Pancreas (tissue), 10 donors: ENCODE data around the gene THOC2. TPM values are rescaled to one million over a fixed set of nuclear protein-coding genes. Genes with fewer than 3 reads are reported as not detected.
"Not testable (repeated sequence)": the region's sequence is repeated elsewhere in the genome, so short reads cannot be mapped to it uniquely, and the experiment has no call there.

Source experiments
- ATAC-seq, 4 donors: fragments of 200-7000 bp; cut with Tn5 transposase; one replicate each; pipeline versions ENCODE4 v1.8.0 to v1.9.1; 2020; ENCODE audit warnings: mild to moderate bottlenecking in 4 of 4, moderate library complexity in 4 of 4
- DNase-seq, 6 donors: peaks; one replicate each; pipeline ENCODE4 v3.0.0-alpha.2; 2020
- FAIRE-seq: peaks from 2 replicates; lab custom pipeline; 2012; peaks lifted over from hg19 to GRCh38; lab: Jason Lieb, UNC
- H3K27ac ChIP-seq, 4 donors: fragments of 200-600 bp; sonication (generic); 1 replicate in 3 of 4; 2 replicates in 1 of 4; pipeline versions ENCODE4 v1.5.0 to v1.8.0; 2020
- H3K27me3 ChIP-seq, 4 donors: fragments of 200-600 bp; one replicate each; pipeline ENCODE4 v1.8.0; 2021
- H3K36me3 ChIP-seq, 3 donors: fragments of 200-600 bp; sonication (generic) in 1 of 3; one replicate each; pipeline versions ENCODE4 v1.5.0 to v1.8.0; 2020 to 2021
- H3K4me1 ChIP-seq, 3 donors: fragments of 200-600 bp; one replicate each; pipeline ENCODE4 v1.8.0; 2021
- H3K4me3 ChIP-seq, 4 donors: fragments of 200-600 bp; sonication (generic) in 2 of 4; one replicate each; pipeline versions ENCODE4 v1.5.0 to v1.8.0; 2020 to 2021
- H3K9me3 ChIP-seq, 4 donors: fragments of 200-600 bp; one replicate each; pipeline ENCODE4 v1.8.0; 2021
- CTCF ChIP-seq, 4 donors: fragments of 200-600 bp; sonication (generic) in 3 of 4; IDR thresholded peaks; one replicate each; pipeline versions ENCODE4 v1.5.0 to v1.8.0; 2021; ENCODE audit warnings: antibody characterized with exemption in 4 of 4
- WGBS, 2 donors: extraction: QIAGEN DNeasy Blood & Tissue Kit; methylation state at CpG; one replicate each; pipeline ENCODE4 v1.1.7; 2013; 5-methylcytosine and 5-hydroxymethylcytosine counted together
- intact Hi-C, 3 donors: fragments of 100-400 bp; cut with DNase I; formaldehyde crosslinking; loops; one replicate each; pipeline versions ENCODE4 v1.11.1 to v1.14.2; 2022
- polyA plus RNA-seq, 2 donors: library from polyadenylated mRNA; stranded (reverse); fragments of 200-250 nt; gene quantifications; one replicate each; pipeline ENCODE4 v1.2.3, GENCODE V29; 2013
- total RNA-seq, 6 donors: library from RNA; stranded (reverse); fragmentation: NEBNext Ultra II Directional in 4 of 6; extraction: Animal tissue kit (Norgen Biotek cat#: 25700) in 4 of 6; gene quantifications; one replicate each; pipeline versions ENCODE4 v1.2.1 to v1.2.4, GENCODE V29; 2021 to 2023
- donor health status: healthy with polysubstance abuse.
- donor health status: DM: no; HTN: no; CAD: no; lungs with moderate emphysema.
- donor health status: DM: no; HTN: no; CAD: no.
- donor health status: control.
- donor health status: control.
- donor health status: Bipolar disorder and iron deficiency.
- donor health status: DM: yes; HTN: yes; CAD: no.
- donor health status: DM: no; HTN: no; CAD: no.
- donor health status: DM: no; HTN: no; CAD: no.
- donor health status: DM: yes; HTN: yes; CAD: no.

THOC2 gene
- total RNA-seq (10 to 100 TPM; 18.9 to 39.5 (median 25.3) TPM), polyA plus RNA-seq (10 to 100 TPM; 21.9 to 52.6 TPM)

- Histone ChIP-seq H3K27me3 (no peaks in the 10 kb centered on the region), H3K9me3 (no peaks in the 10 kb centered on the region), H3K4me3 (peak within 1 kb of the TSS; percentile 36 to 65 (median 52)), H3K27ac (peak within 1 kb of the TSS in 3 of 4 donors; percentile 48 to 66 (median 49)), H3K36me3 (no peaks in the 10 kb centered on the region), H3K4me1 (no peaks in the 10 kb centered on the region)
- 0 to 38% methylated on average over 47 to 49 of the region's 49 CpGs for WGBS, 2 donors
- intact Hi-C loops: no loop called here
- ATAC-seq (peak; percentile 96 to 99 (median 98)), FAIRE-seq (peak; percentile 23), DNase-seq (peak; percentile 76 to 88 (median 80))
- TF ChIP-seq CTCF (IDR thresholded peaks at IDR 0.05): no peak
Observed at GRCh38 chrX:123732670-123733363, at the start of gene THOC2. Gene THOC2 (minus strand): TSS chrX:123733052. CDS start chrX:123733022, 30 bp downstream.

GRCh38 chrX:123781786-123782185, 48.9 kb upstream of the THOC2 start:
- H3K27ac ChIP-seq: not testable (repeated sequence)

GRCh38 chrX:123779908-123780396, 47.1 kb upstream of the THOC2 start:
- intact Hi-C loops: no loop called here
- peak in 3 of 4 donors; percentile 68 to 81 (median 78) for ATAC-seq
- WGBS, 2 donors: 0 to 3% methylated on average over 1 of the region's 1 CpG
- Histone ChIP-seq H3K36me3 (no peaks in the 10 kb centered on the region), H3K27ac (no peak overlapping the region), H3K9me3 (no peaks in the 10 kb centered on the region), H3K4me3 (no peak overlapping the region), H3K4me1 (no peaks in the 10 kb centered on the region), H3K27me3 (no peaks in the 10 kb centered on the region)
- TF ChIP-seq CTCF (IDR thresholded peaks at IDR 0.05): no peak
- FAIRE-seq: no peak
- no peak for DNase-seq

More at GRCh38 chrX:123781786-123782185, 48.9 kb upstream of the THOC2 start:
- H3K27me3 ChIP-seq, H3K36me3 ChIP-seq, DNase-seq, H3K9me3 ChIP-seq, ATAC-seq, FAIRE-seq, H3K4me1 ChIP-seq, intact Hi-C loops, H3K4me3 ChIP-seq: not testable (repeated sequence)
- 86 to 91% methylated on average over 10 of the region's 10 CpGs for WGBS, 2 donors

GRCh38 chrX:123773258-123773988, 40.6 kb upstream of the THOC2 start:
- ATAC-seq (no peak), DNase-seq (no peak), FAIRE-seq (no peak)
- Histone ChIP-seq H3K4me3 (no peak overlapping the region), H3K36me3 (no peaks in the 10 kb centered on the region), H3K4me1 (no peaks in the 10 kb centered on the region), H3K27me3 (peaks cover 0 to 9% (median 0%) of the 10 kb centered on the region in 4 donors), H3K9me3 (no peaks in the 10 kb centered on the region), H3K27ac (no peak overlapping the region)
- TF ChIP-seq CTCF (IDR thresholded peaks at IDR 0.05): no peak
- 72 to 80% methylated on average over 4 of the region's 4 CpGs for WGBS, 2 donors
- intact Hi-C loops: no loop called here

GRCh38 chrX:123771449-123772064, 38.7 kb upstream of the THOC2 start:
- Histone ChIP-seq H3K36me3 (no peaks in the 10 kb centered on the region), H3K4me3 (no peak overlapping the region), H3K9me3 (no peaks in the 10 kb centered on the region), H3K27me3 (peaks cover 0 to 9% (median 0%) of the 10 kb centered on the region in 4 donors), H3K4me1 (no peaks in the 10 kb centered on the region), H3K27ac (peak overlapping the region in 1 of 4 donors; percentile 35)
- ATAC-seq: peak in 3 of 4 donors; percentile 36 to 71 (median 66)
- no peak for TF ChIP-seq CTCF (IDR thresholded peaks at IDR 0.05)
- no peak for FAIRE-seq
- no peak for DNase-seq
- intact Hi-C loops: no loop called here
- WGBS, 2 donors: 24 to 34% methylated on average over 4 of the region's 4 CpGs
